SK-N-SH (cell line): ENCODE measurements around the gene BCR. TPM values are rescaled to one million over a fixed set of nuclear protein-coding genes. Genes with fewer than 3 reads are reported as not detected.

ENCODE experiments used
- CTCF ChIA-PET: fragments of 300-600, 350-600 bp; formaldehyde crosslinking; extraction: SDS; loops from one replicate; lab custom pipeline; 2021; lab: Yijun Ruan, JAX
- POLR2A ChIA-PET: fragments of 350-600 bp; sonication (Branson Sonifier 250); formaldehyde crosslinking; extraction: SDS; loops from one replicate; lab custom pipeline; 2020; ENCODE audit warnings: antibody characterized with exemption, inconsistent platforms; lab: Yijun Ruan, JAX
- DNase-seq: peaks from one replicate; pipeline ENCODE4 v3.0.0; 2012
- H2AFZ ChIP-seq: fragments of 200-600 bp; sonication (generic); 2 replicates; pipeline ENCODE4 v1.8.1; 2016; ENCODE audit warnings: antibody characterized with exemption, mild to moderate bottlenecking, low read depth
- H3F3A ChIP-seq: fragments of 200-600 bp; sonication (generic); replicated peaks from 2 replicates; pipeline ENCODE3; 2016; ENCODE audit warnings: antibody characterized with exemption, mild to moderate bottlenecking; ENCODE audit not compliant: insufficient read depth
- H3K27ac ChIP-seq, 2 experiments: fragments of 200-500 bp in 1 of 2; fragments of 200-600 bp in 1 of 2; sonication (Bioruptor generic) in 1 of 2; sonication (generic), shearing (Covaris generic) in 1 of 2; 2 replicates each; pipeline versions ENCODE4 v1.5.1 to v1.6.1; 2014 to 2016; ENCODE audit warnings: low read depth in 2 of 2, inconsistent platforms in 1 of 2, low read length in 1 of 2, mild to moderate bottlenecking in 1 of 2, mixed read lengths in 1 of 2
- H3K27me3 ChIP-seq: fragments of 200-600 bp; sonication (generic), shearing (Covaris generic); 2 replicates; pipeline ENCODE4 v1.6.1; 2016; ENCODE audit warnings: mixed run types; ENCODE audit not compliant: insufficient read depth
- H3K36me3 ChIP-seq, 2 experiments: fragments of 200-500 bp in 1 of 2; fragments of 200-600 bp in 1 of 2; sonication (Bioruptor generic) in 1 of 2; sonication (generic) in 1 of 2; replicated peaks in 1 of 2; 2 replicates each; pipeline versions ENCODE3 to v1.5.1; 2014 to 2016; ENCODE audit warnings: low read length in 1 of 2, mild to moderate bottlenecking in 1 of 2; ENCODE audit not compliant: insufficient read depth in 2 of 2, control insufficient read depth in 1 of 2
- H3K4me1 ChIP-seq, 2 experiments: fragments of 200-500 bp in 1 of 2; fragments of 200-600 bp in 1 of 2; sonication (Bioruptor generic) in 1 of 2; sonication (generic), shearing (Covaris generic) in 1 of 2; 2 replicates each; pipeline versions ENCODE4 v1.5.1 to v1.6.1; 2014 to 2016; ENCODE audit warnings: low read depth in 1 of 2, low read length in 1 of 2, mixed run types in 1 of 2; ENCODE audit not compliant: insufficient read depth in 2 of 2, control insufficient read depth in 1 of 2
- H3K4me2 ChIP-seq: fragments of 200-600 bp; sonication (generic), shearing (Covaris generic); 2 replicates; pipeline ENCODE4 v1.6.1; 2017; ENCODE audit warnings: mixed run types
- H3K4me3 ChIP-seq, 2 experiments: fragments of 200-500 bp in 1 of 2; fragments of 200-600 bp in 1 of 2; sonication (Bioruptor generic) in 1 of 2; sonication (generic), shearing (Covaris generic) in 1 of 2; 2 replicates each; pipeline versions ENCODE4 v1.5.1 to v1.8.1; 2014 to 2016; ENCODE audit warnings: low read depth in 2 of 2, inconsistent platforms in 1 of 2, low read length in 1 of 2, mild to moderate bottlenecking in 1 of 2, mixed read lengths in 1 of 2, moderate library complexity in 1 of 2
- H3K79me2 ChIP-seq: fragments of 200-600 bp; sonication (generic); 2 replicates; pipeline ENCODE4 v1.8.1; 2017; ENCODE audit warnings: mild to moderate bottlenecking; ENCODE audit not compliant: insufficient read depth
- H3K9ac ChIP-seq: fragments of 200-600 bp; sonication (generic); 2 replicates; pipeline ENCODE4 v1.6.1; 2017; ENCODE audit warnings: mixed run types
- H3K9me2 ChIP-seq: fragments of 200-600 bp; sonication (generic); 2 replicates; pipeline ENCODE4 v1.6.1; 2017; ENCODE audit warnings: mixed run types
- H3K9me3 ChIP-seq: fragments of 200-600 bp; sonication (generic); 2 replicates; pipeline ENCODE4 v1.6.1; 2017; ENCODE audit warnings: mixed run types, mild to moderate bottlenecking, moderate library complexity
- H4K20me1 ChIP-seq: fragments of 200-600 bp; sonication (generic); 2 replicates; pipeline ENCODE4 v1.6.1; 2017; ENCODE audit warnings: mild to moderate bottlenecking, mixed run types; ENCODE audit not compliant: insufficient read depth
- CHD2 ChIP-seq: fragments of 150-350 bp; IDR thresholded peaks from 2 replicates; pipeline ENCODE4 v1.6.1; 2018; ENCODE audit warnings: low read length; ENCODE audit not compliant: partially characterized antibody
- ELF1 ChIP-seq: IDR thresholded peaks from 2 replicates; pipeline ENCODE4 v1.4.0; 2012
- EP300 ChIP-seq, 2 experiments: IDR thresholded peaks; 2 replicates each; pipeline versions ENCODE4 v1.4.0 to v1.6.1; 2012; ENCODE audit warnings: borderline replicate concordance in 1 of 2, low read depth in 1 of 2, low read length in 1 of 2
- FOSL2 ChIP-seq: IDR thresholded peaks from 2 replicates; pipeline ENCODE4 v1.4.0; 2012; ENCODE audit warnings: low read depth, mild to moderate bottlenecking, moderate library complexity, borderline replicate concordance
- FOXJ3 ChIP-seq: sonication (generic); formaldehyde crosslinking; IDR thresholded peaks from 2 replicates; pipeline ENCODE4 v1.5.1; 2020; ENCODE audit warnings: mild to moderate bottlenecking, missing genetic modification reagents
- JUND ChIP-seq: IDR thresholded peaks from 2 replicates; pipeline ENCODE4 v1.4.0; 2012
- MEF2A ChIP-seq: IDR thresholded peaks from 2 replicates; pipeline ENCODE4 v1.4.0; 2012; ENCODE audit warnings: low read depth, borderline replicate concordance
- MXI1 ChIP-seq: IDR thresholded peaks from 2 replicates; pipeline ENCODE4 v1.6.1; 2012; ENCODE audit warnings: mild to moderate bottlenecking, low read depth, low read length, improper control_type of control experiment
- NFIC ChIP-seq: IDR thresholded peaks from 2 replicates; pipeline ENCODE4 v1.4.0; 2012; ENCODE audit warnings: borderline replicate concordance
- NRF1 ChIP-seq: IDR thresholded peaks from 2 replicates; pipeline ENCODE4 v1.6.1; 2012; ENCODE audit warnings: low read depth, mild to moderate bottlenecking, low read length
- POLR2AphosphoS5 ChIP-seq: IDR thresholded peaks from 2 replicates; pipeline ENCODE4 v1.6.1; 2012; ENCODE audit warnings: low read depth, low read length
- RXRA ChIP-seq: IDR thresholded peaks from 2 replicates; pipeline ENCODE4 v1.4.0; 2012; ENCODE audit warnings: low read depth, mild to moderate bottlenecking, borderline replicate concordance
- SIN3A ChIP-seq: IDR thresholded peaks from 2 replicates; pipeline ENCODE4 v1.6.1; 2012; ENCODE audit warnings: low read depth, mild to moderate bottlenecking, low read length, moderate library complexity, borderline replicate concordance
- SMC3 ChIP-seq: IDR thresholded peaks from 2 replicates; pipeline ENCODE4 v1.6.1; 2012; ENCODE audit warnings: low read depth, low read length, improper control_type of control experiment
- TEAD4 ChIP-seq: IDR thresholded peaks from 2 replicates; pipeline ENCODE4 v1.4.0; 2012; ENCODE audit warnings: mild to moderate bottlenecking, borderline replicate concordance; ENCODE audit not compliant: insufficient read depth
- WGBS: methylation state at CpG from one replicate; pipeline ENCODE4 v1.1.6; 2017; ENCODE audit warnings: low lambda C conversion rate; 5-methylcytosine and 5-hydroxymethylcytosine counted together
- polyA plus RNA-seq, 3 experiments: library from polyadenylated mRNA; depleted of rRNA; stranded (reverse); fragments of >200 nt; gene quantifications; 2 replicates each; pipeline ENCODE4 v1.2.3, GENCODE V29; 2012
- TF ChIP-seq, protein P1 (sequence below): IDR thresholded peaks from 2 replicates; pipeline ENCODE4 v1.4.0; 2012; ENCODE audit warnings: low read depth, borderline replicate concordance
- TF ChIP-seq, protein P2 (sequence below): IDR thresholded peaks from 2 replicates; pipeline ENCODE4 v1.4.0; 2012; ENCODE audit warnings: low read depth, borderline replicate concordance
- TF ChIP-seq, protein P3 (sequence below): IDR thresholded peaks from 2 replicates; pipeline ENCODE4; 2012
- TF ChIP-seq, protein P4 (sequence below): IDR thresholded peaks from 2 replicates; pipeline ENCODE4 v1.6.1; 2012; ENCODE audit warnings: mild to moderate bottlenecking, low read depth, low read length, moderate library complexity
- TF ChIP-seq, protein P5 (sequence below): fragments of 200-600 bp; sonication (generic); IDR thresholded peaks from 2 replicates; pipeline ENCODE4 v1.6.1; 2017; ENCODE audit warnings: antibody characterized with exemption, mild to moderate bottlenecking, moderate library complexity

BCR gene
- polyA plus RNA-seq, 1 of the 3 experiments (the other 2 are of a cell fraction): 50.9 TPM

DNA sequence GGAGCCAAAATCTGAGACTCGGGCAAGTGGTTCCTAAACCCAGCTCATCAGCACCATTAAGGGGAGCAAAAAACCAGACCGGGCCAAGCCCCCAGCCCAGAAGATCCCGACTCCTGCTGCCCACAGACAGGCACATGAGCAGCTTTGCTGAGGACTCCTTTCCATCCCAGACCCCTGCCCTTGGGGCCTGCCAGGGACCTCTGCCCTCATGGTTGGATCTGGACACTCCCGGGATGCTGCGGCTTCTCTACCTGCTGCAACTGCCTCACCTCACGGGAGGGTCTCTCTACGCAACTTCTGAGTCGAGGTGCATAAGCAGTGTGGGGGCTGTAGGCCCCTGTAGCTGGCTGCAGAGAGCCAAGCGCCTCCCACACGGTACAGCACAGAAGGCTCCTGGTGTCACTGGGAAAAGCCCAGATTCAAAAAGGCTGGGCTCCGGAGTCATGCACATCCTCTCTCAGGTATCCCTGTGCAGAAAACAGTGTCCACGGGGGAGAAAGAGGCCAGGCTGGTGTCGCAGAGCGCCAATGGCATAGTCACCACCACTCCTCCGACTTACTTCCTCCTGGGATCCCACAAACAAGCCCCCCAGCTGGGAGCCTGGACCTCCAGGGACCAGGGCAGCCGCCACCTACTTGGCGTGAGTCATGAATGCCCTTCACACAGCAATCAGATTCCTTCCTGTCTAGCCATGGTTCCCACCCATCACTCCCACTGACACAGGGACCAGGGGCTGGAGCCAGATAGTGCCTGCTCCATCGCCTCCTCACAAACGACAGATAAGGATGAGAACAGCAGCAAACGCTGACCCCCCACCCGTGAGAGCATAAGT, 122.1 kb downstream of the BCR start (continued):
- no peak for TF ChIP-seq MXI1
- TF ChIP-seq ELF1: no peak
- TF ChIP-seq TEAD4: no peak

DNA sequence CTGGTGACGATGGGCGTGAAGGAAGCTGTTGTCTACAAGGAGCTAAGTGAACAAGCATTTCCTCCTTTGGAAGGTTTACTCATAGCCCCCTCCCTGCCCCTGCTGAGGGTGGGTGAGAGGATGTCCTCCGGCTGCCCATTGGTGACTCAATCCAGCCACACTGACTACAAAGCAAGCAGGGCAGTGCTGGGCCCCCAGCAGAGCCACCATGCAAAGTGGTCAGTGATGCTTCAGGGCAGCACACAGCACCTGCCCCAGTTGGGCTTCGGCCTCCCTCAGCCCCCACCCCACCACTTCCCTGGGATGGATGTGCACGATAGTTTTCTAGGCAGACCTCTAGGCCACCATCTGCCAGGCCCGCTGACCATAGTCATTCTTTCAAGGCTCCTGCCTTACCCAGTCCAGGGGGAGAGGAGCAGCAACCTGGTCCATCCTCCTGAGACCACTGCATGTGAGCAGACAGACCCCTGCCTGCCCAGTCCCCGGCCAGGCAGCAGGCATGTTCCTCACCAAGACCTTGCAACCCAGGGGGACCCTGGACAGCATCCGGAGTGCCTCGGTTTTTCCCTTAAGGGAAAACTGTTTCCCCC, 125.1 kb downstream of the BCR start:
- peak overlapping the region; percentile 52 for H3K4me2 ChIP-seq
- WGBS: 51% methylated on average over 9 of the region's 9 CpGs
- H3K4me3 ChIP-seq: no peak overlapping the region
- H3K79me2 ChIP-seq: no peaks in the 10 kb centered on the region
- H2AFZ ChIP-seq: no peak overlapping the region
- peak; percentile 48 for DNase-seq
- H3K27ac ChIP-seq: peak overlapping the region; percentile 59 to 62
- no peak overlapping the region for H3K9ac ChIP-seq
- H3F3A ChIP-seq: peaks cover 4% of the 10 kb centered on the region
- H3K9me2 ChIP-seq: no peaks in the 10 kb centered on the region
- H3K4me1 ChIP-seq: peaks cover 12 to 18% of the 10 kb centered on the region in 2 experiments; a peak in 2 of 4 replicates
- H3K27me3 ChIP-seq: no peaks in the 10 kb centered on the region
- peaks cover 0 to 11% of the 10 kb centered on the region in 2 experiments for H3K36me3 ChIP-seq
- ChIA-PET POLR2A (no interaction called here), CTCF (interaction anchor here (0.9 to 1.6 kb wide), 2 partner anchors 80 to 131 kb away, joined by 3 to 12 read pairs; no protein-coding TSS in a partner anchor)
- H4K20me1 ChIP-seq: no peaks in the 10 kb centered on the region
- no peaks in the 10 kb centered on the region for H3K9me3 ChIP-seq
- TF ChIP-seq, protein P1, sequence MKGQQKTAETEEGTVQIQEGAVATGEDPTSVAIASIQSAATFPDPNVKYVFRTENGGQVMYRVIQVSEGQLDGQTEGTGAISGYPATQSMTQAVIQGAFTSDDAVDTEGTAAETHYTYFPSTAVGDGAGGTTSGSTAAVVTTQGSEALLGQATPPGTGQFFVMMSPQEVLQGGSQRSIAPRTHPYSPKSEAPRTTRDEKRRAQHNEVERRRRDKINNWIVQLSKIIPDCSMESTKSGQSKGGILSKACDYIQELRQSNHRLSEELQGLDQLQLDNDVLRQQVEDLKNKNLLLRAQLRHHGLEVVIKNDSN: no peak
- TF ChIP-seq MEF2A (no peak), JUND (peak; percentile 35; the same call in 1 of the 2 replicates), CHD2 (no peak), RXRA (no peak), FOSL2 (peak; percentile 31; the same call in 1 of the 2 replicates), TEAD4 (no peak), POLR2AphosphoS5 (no peak), EP300 (IDR thresholded peaks at IDR 0.05; ENCODE audit: borderline replicate concordance in 1 of 2, low read depth in 1 of 2, low read length in 1 of 2) (no peak), MXI1 (no peak), FOXJ3 (no peak), SIN3A (no peak), NFIC (0 out of 2 replicates have a peak, but pooled peaks have one; percentile 19), SMC3 (no peak), NRF1 (no peak)
- TF ChIP-seq, protein P2, sequence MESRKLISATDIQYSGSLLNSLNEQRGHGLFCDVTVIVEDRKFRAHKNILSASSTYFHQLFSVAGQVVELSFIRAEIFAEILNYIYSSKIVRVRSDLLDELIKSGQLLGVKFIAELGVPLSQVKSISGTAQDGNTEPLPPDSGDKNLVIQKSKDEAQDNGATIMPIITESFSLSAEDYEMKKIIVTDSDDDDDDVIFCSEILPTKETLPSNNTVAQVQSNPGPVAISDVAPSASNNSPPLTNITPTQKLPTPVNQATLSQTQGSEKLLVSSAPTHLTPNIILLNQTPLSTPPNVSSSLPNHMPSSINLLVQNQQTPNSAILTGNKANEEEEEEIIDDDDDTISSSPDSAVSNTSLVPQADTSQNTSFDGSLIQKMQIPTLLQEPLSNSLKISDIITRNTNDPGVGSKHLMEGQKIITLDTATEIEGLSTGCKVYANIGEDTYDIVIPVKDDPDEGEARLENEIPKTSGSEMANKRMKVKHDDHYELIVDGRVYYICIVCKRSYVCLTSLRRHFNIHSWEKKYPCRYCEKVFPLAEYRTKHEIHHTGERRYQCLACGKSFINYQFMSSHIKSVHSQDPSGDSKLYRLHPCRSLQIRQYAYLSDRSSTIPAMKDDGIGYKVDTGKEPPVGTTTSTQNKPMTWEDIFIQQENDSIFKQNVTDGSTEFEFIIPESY: no peak
- TF ChIP-seq, protein P3, sequence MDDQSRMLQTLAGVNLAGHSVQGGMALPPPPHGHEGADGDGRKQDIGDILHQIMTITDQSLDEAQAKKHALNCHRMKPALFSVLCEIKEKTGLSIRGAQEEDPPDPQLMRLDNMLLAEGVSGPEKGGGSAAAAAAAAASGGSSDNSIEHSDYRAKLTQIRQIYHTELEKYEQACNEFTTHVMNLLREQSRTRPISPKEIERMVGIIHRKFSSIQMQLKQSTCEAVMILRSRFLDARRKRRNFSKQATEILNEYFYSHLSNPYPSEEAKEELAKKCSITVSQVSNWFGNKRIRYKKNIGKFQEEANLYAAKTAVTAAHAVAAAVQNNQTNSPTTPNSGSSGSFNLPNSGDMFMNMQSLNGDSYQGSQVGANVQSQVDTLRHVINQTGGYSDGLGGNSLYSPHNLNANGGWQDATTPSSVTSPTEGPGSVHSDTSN: no peak
- TF ChIP-seq, protein P4, sequence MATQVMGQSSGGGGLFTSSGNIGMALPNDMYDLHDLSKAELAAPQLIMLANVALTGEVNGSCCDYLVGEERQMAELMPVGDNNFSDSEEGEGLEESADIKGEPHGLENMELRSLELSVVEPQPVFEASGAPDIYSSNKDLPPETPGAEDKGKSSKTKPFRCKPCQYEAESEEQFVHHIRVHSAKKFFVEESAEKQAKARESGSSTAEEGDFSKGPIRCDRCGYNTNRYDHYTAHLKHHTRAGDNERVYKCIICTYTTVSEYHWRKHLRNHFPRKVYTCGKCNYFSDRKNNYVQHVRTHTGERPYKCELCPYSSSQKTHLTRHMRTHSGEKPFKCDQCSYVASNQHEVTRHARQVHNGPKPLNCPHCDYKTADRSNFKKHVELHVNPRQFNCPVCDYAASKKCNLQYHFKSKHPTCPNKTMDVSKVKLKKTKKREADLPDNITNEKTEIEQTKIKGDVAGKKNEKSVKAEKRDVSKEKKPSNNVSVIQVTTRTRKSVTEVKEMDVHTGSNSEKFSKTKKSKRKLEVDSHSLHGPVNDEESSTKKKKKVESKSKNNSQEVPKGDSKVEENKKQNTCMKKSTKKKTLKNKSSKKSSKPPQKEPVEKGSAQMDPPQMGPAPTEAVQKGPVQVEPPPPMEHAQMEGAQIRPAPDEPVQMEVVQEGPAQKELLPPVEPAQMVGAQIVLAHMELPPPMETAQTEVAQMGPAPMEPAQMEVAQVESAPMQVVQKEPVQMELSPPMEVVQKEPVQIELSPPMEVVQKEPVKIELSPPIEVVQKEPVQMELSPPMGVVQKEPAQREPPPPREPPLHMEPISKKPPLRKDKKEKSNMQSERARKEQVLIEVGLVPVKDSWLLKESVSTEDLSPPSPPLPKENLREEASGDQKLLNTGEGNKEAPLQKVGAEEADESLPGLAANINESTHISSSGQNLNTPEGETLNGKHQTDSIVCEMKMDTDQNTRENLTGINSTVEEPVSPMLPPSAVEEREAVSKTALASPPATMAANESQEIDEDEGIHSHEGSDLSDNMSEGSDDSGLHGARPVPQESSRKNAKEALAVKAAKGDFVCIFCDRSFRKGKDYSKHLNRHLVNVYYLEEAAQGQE: peak; percentile 65
- TF ChIP-seq, protein P5, sequence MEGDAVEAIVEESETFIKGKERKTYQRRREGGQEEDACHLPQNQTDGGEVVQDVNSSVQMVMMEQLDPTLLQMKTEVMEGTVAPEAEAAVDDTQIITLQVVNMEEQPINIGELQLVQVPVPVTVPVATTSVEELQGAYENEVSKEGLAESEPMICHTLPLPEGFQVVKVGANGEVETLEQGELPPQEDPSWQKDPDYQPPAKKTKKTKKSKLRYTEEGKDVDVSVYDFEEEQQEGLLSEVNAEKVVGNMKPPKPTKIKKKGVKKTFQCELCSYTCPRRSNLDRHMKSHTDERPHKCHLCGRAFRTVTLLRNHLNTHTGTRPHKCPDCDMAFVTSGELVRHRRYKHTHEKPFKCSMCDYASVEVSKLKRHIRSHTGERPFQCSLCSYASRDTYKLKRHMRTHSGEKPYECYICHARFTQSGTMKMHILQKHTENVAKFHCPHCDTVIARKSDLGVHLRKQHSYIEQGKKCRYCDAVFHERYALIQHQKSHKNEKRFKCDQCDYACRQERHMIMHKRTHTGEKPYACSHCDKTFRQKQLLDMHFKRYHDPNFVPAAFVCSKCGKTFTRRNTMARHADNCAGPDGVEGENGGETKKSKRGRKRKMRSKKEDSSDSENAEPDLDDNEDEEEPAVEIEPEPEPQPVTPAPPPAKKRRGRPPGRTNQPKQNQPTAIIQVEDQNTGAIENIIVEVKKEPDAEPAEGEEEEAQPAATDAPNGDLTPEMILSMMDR: no peak
